Fibroblast of lung (primary cell): ENCODE measurements around the gene SPATA2L. TPM values are rescaled to one million over a fixed set of nuclear protein-coding genes. Genes with fewer than 3 reads are reported as not detected.
A peak's percentile ranks its signal among the peaks of the same experiment; 100 is the strongest.

ENCODE experiments used
- DNase-seq, 2 donors: peaks; one replicate each; pipeline versions ENCODE4 v3.0.0 to v3.0.0-alpha.2; 2010; ENCODE audit warnings: low read depth in 2 of 2
- H2AFZ ChIP-seq: 2 replicates; pipeline ENCODE4 v1.5.1; 2012; ENCODE audit warnings: low read length, control low read depth, inconsistent platforms
- H3K27ac ChIP-seq: 2 replicates; pipeline ENCODE4 v1.5.1; 2011; ENCODE audit warnings: low read length, control low read depth; ENCODE audit not compliant: insufficient read depth
- H3K27me3 ChIP-seq: 2 replicates; pipeline ENCODE4 v1.5.1; 2011; ENCODE audit warnings: mild to moderate bottlenecking, low read length; ENCODE audit not compliant: control insufficient read depth, insufficient read depth
- H3K36me3 ChIP-seq: 2 replicates; pipeline ENCODE4 v1.5.1; 2011; ENCODE audit warnings: low read length; ENCODE audit not compliant: control insufficient read depth, insufficient read depth
- H3K4me1 ChIP-seq: 2 replicates; pipeline ENCODE4 v1.5.1; 2011; ENCODE audit warnings: low read length; ENCODE audit not compliant: control insufficient read depth, insufficient read depth; ENCODE audit errors: extremely low read depth
- H3K4me2 ChIP-seq: 2 replicates; pipeline ENCODE4 v1.5.1; 2011; ENCODE audit warnings: low read length, control low read depth; ENCODE audit not compliant: insufficient read depth; ENCODE audit errors: extremely low read depth
- H3K4me3 ChIP-seq, 4 experiments: fragments of 200-600 bp in 1 of 4; sonication (generic) in 1 of 4; replicated peaks in 1 of 4; 2 replicates each; pipeline ENCODE4 v1.5.1; 2011 to 2016; ENCODE audit warnings: low read length in 4 of 4, low read depth in 3 of 4, mild to moderate bottlenecking in 3 of 4, control low read depth in 2 of 4, inconsistent platforms in 1 of 4, mixed read lengths in 1 of 4; ENCODE audit not compliant: insufficient read depth in 1 of 4; ENCODE audit errors: control extremely low read depth in 1 of 4
- H3K79me2 ChIP-seq: 2 replicates; pipeline ENCODE4 v1.5.1; 2012; ENCODE audit warnings: mild to moderate bottlenecking, low read length, inconsistent platforms; ENCODE audit not compliant: control insufficient read depth, insufficient read depth
- H3K9ac ChIP-seq: 2 replicates; pipeline ENCODE4 v1.5.1; 2011; ENCODE audit warnings: mild to moderate bottlenecking, low read length, control low read depth; ENCODE audit not compliant: insufficient read depth
- H3K9me3 ChIP-seq: 2 replicates; pipeline ENCODE4 v1.5.1; 2012; ENCODE audit warnings: low read depth, low read length; ENCODE audit not compliant: control insufficient read depth, insufficient read depth
- H4K20me1 ChIP-seq: 2 replicates; pipeline ENCODE4 v1.5.1; 2011; ENCODE audit warnings: low read length; ENCODE audit not compliant: control insufficient read depth, insufficient read depth; ENCODE audit errors: extremely low read depth
- EZH2 ChIP-seq: IDR thresholded peaks from 2 replicates; pipeline ENCODE4 v1.5.1; 2012; ENCODE audit warnings: low read length, control low read depth, mild to moderate bottlenecking; ENCODE audit errors: missing control alignments
- polyA plus RNA-seq, 2 donors: library from polyadenylated mRNA; depleted of rRNA in 1 of 2; stranded (reverse) in 1 of 2; unstranded in 1 of 2; fragments of >200 nt; gene quantifications; 2 replicates each; pipeline ENCODE4 v1.2.1, GENCODE V29; 2011 to 2012; ENCODE audit warnings: missing spikeins in 1 of 2
- total RNA-seq: library from RNA; depleted of rRNA; stranded (reverse); fragments of >200 nt; gene quantifications from 2 replicates; pipeline ENCODE4 v1.2.1, GENCODE V29; 2014
- TF ChIP-seq, protein P1 (sequence below), 2 donors: IDR thresholded peaks in 1 of 2; conservative IDR thresholded peaks in 1 of 2; 1 replicate in 1 of 2; 2 replicates in 1 of 2; pipeline ENCODE4 v1.5.1; 2011 to 2012; ENCODE audit warnings: low read length in 2 of 2, control low read depth in 1 of 2, inconsistent platforms in 1 of 2, low read depth in 1 of 2, mild to moderate bottlenecking in 1 of 2

Gene SPATA2L
- total and polyA plus RNA-seq, 2 donors (not counting 1 experiment from before 2014, with no cell fraction given), result 1.7 to 7.3 TPM

DNA sequence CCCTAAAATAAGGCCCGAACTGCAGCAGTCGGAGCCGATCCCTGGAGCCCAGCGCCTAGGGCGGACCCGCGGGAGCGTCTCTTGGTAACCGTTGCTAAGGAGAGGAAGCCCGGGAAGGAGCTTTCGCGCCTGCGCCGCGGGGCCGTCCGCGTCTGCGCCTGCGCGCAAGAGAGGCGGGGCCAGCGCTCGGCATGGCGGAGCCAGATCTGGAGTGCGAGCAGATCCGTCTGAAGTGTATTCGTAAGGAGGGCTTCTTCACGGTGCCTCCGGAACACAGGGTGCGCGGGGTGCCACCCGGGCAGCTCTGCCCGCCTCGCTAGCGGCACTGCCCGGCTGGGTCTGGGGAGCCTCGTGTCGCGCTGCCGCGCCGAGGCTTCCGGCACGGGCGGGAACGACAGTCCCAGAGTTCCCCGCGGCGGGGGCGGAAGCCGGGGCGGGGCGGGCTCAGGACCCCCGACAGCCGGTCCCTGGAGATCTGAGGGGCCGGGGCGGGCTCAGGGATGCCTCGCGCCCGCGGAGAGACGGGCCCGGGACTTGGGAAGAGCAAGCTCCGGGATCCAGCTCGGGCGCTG lies 14.9 kb downstream of the SPATA2L start, which contains the start of gene CDK10:
TSS of gene CDK10 (plus strand) at position 170 of the 572 bp plus-strand sequence. CDS start at position 192, 22 bp downstream.
- Histone ChIP-seq H3K27ac (peak within 1 kb of the TSS; percentile 67), H3K4me1 (peaks cover 6% of the 10 kb centered on the region), H3K36me3 (peaks cover 10% of the 10 kb centered on the region), H4K20me1 (no peaks in the 10 kb centered on the region), H3K27me3 (no peaks in the 10 kb centered on the region), H2AFZ (peak within 1 kb of the TSS; percentile 98), H3K9ac (peak within 1 kb of the TSS; percentile 82), H3K9me3 (no peaks in the 10 kb centered on the region), H3K4me2 (peak within 1 kb of the TSS; percentile 86), H3K4me3 (peak within 1 kb of the TSS; percentile 65 to 94 (median 81)), H3K79me2 (peaks cover 17% of the 10 kb centered on the region)
- DNase-seq, result peak; percentile 78 to 83
- TF ChIP-seq, protein P1, sequence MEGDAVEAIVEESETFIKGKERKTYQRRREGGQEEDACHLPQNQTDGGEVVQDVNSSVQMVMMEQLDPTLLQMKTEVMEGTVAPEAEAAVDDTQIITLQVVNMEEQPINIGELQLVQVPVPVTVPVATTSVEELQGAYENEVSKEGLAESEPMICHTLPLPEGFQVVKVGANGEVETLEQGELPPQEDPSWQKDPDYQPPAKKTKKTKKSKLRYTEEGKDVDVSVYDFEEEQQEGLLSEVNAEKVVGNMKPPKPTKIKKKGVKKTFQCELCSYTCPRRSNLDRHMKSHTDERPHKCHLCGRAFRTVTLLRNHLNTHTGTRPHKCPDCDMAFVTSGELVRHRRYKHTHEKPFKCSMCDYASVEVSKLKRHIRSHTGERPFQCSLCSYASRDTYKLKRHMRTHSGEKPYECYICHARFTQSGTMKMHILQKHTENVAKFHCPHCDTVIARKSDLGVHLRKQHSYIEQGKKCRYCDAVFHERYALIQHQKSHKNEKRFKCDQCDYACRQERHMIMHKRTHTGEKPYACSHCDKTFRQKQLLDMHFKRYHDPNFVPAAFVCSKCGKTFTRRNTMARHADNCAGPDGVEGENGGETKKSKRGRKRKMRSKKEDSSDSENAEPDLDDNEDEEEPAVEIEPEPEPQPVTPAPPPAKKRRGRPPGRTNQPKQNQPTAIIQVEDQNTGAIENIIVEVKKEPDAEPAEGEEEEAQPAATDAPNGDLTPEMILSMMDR (conservative IDR thresholded peaks at IDR 0.05 in 1 of 2, IDR thresholded peaks at IDR 0.05 in 1 of 2; ENCODE audit: low read depth in 1 of 2, low read length in 2 of 2), result no peak
- no peak for TF ChIP-seq EZH2

DNA sequence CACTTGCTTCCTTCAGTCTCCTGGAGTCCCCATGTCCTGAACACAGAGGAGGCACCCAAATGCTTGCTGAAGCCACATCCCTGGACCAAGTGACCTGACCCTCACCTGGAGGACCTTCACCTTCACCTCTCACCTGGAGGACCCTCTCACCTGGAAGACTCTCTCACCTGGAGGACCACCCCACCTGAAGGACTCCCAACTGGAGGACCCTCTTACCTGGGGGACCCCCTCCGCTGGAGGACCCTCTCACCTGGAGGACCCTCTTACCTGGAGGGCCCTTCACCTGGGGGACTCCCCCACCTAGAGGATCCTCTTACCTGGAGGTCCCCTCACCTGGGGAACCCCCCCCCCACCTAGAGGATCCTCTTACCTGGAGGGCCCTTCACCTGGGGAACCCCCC lies 15.6 kb downstream of the SPATA2L start:
- Histone ChIP-seq H3K9ac (no peak overlapping the region), H3K27me3 (no peaks in the 10 kb centered on the region), H3K4me3 (no peak overlapping the region), H3K4me2 (no peak overlapping the region), H3K36me3 (peaks cover 7% of the 10 kb centered on the region), H4K20me1 (no peaks in the 10 kb centered on the region), H3K27ac (no peak overlapping the region), H3K79me2 (peaks cover 17% of the 10 kb centered on the region), H3K9me3 (no peaks in the 10 kb centered on the region), H3K4me1 (peaks cover 6% of the 10 kb centered on the region), H2AFZ (no peak overlapping the region)
- DNase-seq, result no peak
- no peak for TF ChIP-seq EZH2
- TF ChIP-seq, protein P1 (conservative IDR thresholded peaks at IDR 0.05 in 1 of 2, IDR thresholded peaks at IDR 0.05 in 1 of 2; ENCODE audit: low read depth in 1 of 2, low read length in 2 of 2), result no peak

DNA sequence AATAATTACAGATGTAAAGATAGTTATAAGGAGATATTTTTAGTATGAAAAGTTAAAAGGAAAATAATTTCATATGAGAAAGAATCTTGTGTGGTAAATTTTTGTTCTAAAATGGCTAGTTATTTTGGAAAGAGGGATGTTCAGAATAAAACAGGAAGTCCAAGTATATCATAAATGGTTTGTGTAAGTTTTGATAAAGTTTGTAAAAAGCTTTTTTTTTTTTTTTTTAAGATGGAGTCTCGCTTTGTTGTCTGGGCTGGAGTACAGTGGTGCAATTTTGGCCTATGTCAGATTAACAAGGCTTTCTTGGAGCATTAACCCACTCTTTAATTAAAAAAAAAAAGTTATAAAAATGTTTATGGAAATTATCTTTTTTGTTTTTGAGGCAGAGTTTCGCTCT lies 23.2 kb downstream of the SPATA2L start:
- Histone ChIP-seq H4K20me1 (no peaks in the 10 kb centered on the region), H3K36me3 (no peaks in the 10 kb centered on the region), H3K27ac (no peak overlapping the region), H3K9me3 (no peaks in the 10 kb centered on the region), H3K79me2 (no peaks in the 10 kb centered on the region), H3K4me2 (no peak overlapping the region), H3K4me1 (no peaks in the 10 kb centered on the region), H3K4me3 (no peak overlapping the region), H3K27me3 (no peaks in the 10 kb centered on the region), H2AFZ (no peak overlapping the region), H3K9ac (no peak overlapping the region)
- TF ChIP-seq, protein P1 (conservative IDR thresholded peaks at IDR 0.05 in 1 of 2, IDR thresholded peaks at IDR 0.05 in 1 of 2; ENCODE audit: low read depth in 1 of 2, low read length in 2 of 2), result no peak
- TF ChIP-seq EZH2, result no peak
- no peak for DNase-seq
